Embryonic facial prominence (tissue), 1 donor: ENCODE measurements around the gene OCLN.
"Not testable (repeated sequence)": the region's sequence is repeated elsewhere in the genome, so short reads cannot be mapped to it uniquely, and the experiment has no call there.

Source experiments
- DNase-seq: peaks from one replicate; pipeline ENCODE4 v3.0.0-alpha.2; 2016; ENCODE audit errors: extremely low spot score

OCLN gene, protein sequence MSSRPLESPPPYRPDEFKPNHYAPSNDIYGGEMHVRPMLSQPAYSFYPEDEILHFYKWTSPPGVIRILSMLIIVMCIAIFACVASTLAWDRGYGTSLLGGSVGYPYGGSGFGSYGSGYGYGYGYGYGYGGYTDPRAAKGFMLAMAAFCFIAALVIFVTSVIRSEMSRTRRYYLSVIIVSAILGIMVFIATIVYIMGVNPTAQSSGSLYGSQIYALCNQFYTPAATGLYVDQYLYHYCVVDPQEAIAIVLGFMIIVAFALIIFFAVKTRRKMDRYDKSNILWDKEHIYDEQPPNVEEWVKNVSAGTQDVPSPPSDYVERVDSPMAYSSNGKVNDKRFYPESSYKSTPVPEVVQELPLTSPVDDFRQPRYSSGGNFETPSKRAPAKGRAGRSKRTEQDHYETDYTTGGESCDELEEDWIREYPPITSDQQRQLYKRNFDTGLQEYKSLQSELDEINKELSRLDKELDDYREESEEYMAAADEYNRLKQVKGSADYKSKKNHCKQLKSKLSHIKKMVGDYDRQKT

DNA sequence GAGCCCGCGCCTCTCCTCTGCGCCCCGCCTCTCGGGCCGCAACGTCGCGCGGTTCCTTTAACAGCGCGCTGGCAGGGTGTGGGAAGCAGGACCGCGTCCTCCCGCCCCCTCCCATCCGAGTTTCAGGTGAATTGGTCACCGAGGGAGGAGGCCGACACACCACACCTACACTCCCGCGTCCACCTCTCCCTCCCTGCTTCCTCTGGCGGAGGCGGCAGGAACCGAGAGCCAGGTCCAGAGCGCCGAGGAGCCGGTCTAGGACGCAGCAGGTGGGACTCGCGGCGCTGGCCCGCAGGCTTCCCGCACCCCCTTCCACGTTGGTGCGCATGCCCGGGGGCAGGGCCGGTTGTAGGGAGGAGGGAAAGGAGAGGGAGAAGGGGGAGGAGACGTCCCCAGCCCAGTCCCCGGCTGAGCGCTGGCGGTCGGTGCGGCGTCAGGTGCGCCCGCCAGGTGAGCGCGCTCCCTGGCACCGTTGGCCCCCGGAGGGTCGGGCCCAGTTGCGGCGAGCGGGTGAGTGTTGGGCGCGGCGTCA lies at the start of gene OCLN:
Gene OCLN (plus strand): TSS at position 400 of the 532 bp plus-strand sequence. CDS start 11,455 bp downstream, outside the sequence.
- DNase-seq, result no peak

DNA sequence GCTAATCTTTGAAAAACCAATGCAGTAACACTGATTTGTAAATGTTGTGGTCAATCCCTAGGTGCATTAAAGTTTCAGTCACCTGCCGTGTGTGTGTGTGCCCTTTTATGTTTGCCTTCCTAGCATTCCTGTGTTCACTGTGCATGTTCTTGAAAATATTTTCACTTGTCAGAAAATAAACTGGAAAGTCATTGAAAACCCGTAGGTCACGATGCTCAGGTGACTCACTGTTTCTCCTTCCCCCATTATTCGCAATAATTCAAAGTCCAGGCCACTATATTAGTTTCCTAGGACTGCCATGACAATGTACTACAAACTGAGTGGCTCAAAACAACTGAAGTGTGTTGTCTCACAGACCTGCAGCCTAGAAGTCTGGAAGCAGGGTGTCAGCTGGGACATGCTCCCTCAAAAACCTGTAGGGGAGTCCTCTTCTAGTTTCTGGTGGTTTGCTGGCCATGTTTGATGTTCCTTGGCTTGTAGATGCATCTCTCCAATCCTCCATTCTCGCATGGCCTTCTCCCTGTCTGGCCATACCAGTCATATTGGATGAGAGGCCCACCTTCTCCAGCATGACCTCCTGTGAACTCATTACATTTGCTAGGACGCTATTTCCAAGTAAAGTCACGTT lies 48.3 kb upstream of the OCLN start:
- no peak for DNase-seq

DNA sequence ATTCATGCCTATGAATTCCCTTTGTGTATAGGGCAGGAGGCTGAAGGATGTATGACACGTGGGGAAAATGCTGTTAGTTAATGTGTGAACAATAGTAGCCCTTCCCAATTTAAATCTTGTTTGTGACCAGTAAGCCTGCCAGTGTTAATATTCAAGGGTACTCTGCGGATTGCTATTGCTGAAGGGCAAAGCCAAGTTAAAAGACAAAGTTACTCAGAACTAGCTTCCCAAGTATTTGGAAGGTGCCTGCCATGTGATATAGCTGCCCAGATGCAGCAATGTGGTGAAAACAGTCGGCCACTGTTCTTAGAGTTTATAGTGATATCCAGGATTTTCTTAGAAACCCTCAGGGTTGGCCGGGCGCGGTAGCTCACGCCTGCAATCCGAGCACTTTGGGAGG lies 43.1 kb upstream of the OCLN start:
- DNase-seq, result no peak

DNA sequence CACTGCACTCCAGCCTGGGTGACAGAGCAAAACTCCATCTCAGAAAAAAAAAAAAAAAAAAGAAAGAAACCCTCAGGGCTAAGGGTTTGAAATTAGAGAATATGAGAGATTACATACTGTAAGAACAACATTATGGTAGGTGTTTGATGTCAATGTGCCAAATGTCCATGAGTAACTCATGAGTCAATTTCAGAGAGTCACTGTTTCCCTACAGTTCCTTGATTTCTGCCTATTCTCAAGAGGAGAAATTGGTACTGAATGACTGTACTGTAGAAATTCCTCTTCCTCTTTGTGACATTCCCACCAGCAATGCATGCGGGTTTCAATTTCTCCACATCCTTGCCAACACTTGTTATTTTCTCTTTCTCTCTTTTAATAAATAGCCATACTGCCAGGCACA lies 42.5 kb upstream of the OCLN start:
- DNase-seq, result no peak

DNA sequence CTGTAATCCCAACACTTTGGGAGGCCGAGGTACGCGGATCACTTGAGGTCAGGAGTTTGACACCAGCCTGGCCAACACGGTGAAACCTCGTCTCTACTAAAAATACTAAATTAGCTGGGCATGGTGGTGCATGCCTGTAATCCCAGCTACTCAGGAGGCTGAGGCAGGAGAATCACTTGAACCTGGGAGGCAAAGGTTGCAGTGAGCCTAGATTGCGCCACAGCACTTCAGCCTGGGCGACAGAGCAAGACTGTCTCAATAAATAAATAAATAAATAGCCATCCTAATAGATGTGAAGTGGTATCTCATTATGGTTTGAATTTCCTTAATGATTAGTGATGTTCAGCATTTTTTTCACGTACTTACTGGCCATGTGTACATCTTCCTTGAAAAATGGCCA lies 42.1 kb upstream of the OCLN start:
- not testable (repeated sequence) for DNase-seq

DNA sequence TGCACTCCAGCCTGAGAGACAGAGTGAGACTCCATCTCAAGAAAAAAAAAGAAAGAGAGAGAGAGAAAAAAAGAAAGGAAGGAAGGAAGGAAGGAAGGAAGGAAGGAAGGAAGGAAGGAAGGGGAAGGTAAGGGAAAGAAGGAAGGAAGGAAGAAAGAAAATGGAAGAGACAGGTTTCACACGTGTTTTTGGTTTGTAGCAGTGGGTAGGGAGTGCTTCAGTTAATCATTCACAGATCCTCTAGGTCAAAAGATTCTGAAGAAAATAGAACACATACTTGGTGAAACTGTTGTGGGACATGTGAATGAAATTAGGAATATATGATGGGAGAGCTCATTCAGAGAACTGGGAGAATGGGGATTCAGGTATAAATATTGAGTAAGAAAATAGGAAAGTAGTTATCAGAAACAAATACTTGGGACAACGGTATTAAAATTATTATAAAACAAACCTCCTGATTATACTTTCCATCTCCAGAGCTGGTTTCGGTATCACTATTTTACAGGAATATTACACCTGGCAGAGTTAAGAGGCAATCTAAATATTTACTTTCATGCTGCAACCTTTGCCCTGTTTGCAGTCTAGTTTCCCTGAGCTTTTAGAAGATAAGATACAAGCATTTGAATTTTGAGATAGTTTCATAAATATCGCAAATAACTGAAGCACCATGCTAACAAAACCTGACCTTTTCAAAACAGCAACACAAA lies 40.5 kb upstream of the OCLN start:
- DNase-seq, result no peak

DNA sequence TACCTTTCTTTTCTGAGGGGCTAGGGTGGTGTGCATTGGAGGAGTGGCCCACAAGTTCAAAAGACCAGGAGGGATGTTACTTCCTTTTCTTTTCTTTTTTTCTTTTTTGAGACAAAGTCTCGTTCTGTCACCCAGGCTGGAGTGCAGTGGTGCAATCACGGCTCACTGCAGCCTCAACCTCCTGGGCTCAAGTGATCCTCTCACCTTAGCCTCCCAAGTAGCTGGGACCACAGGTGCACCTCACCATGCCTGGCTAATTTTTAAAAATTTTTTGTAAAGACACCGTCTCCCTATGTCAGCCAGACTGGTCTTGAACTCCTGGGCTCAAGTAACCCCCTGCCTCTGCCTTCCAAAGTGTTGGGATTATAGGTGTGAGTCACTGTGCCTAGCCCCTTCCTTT lies 39.1 kb upstream of the OCLN start:
- not testable (repeated sequence) for DNase-seq

DNA sequence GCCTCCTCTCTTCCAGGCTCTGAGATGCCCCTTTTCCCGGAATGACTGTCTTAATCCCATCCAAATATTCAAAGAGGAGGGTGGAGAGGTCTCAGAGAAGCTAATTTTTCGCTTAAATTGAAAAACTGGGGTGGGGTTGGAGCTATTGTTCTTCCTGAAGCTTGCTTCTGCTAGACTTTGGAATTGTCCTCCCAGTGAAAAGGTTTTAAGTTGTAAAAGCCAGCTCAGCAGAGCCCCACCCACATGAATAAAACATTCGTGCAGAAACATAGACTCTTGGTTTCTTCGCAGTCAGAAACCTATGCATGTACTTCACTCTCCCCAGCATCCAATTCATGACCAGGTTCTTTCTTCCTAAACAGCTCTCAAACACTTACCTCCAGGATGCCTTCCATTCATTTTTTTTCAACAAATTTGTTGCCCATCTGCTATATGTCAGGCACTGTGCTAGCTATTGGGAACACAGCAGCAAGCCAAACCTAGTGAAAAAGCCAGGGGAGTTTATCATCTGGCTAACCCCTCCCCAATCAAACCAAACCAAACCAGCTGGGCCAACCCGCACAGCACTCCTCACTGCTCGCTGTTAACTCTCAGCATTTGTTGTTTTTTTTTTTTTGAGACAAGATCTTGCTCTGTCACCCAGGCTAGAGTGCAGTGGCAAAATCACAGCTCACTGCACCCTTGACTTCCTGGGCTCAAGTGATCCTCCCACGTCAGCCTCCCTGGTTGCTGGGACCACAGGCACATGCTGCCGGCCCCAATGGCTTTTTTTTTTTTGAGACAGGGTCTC lies 37.9 kb upstream of the OCLN start:
- DNase-seq, result no peak

DNA sequence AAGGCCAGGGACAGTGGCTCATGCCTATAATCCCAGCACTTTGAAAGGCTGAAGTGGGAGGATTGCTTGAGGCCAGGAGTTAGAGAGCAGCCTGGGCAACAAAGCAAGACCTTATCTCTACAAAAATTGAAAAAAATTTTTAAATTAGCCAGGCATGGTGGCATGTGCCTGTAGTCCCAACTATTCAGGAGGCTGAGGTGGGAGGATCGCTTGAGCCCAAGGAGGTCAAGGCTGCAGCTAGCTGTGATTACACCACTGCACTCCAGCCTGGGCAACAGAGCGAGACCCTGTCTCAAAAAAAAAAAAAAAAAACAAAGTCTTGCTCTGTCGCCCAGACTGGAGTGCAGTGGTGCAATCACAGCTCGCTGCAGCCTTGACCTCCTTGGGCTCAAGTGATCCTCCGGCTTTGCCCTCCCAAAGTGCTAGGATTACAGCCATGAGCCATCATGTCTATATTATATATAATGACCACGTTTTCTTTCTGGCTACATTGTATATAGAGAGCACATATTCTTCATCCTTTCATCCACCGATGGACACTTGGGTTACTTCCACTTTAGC lies 37.1 kb upstream of the OCLN start:
- not testable (repeated sequence) for DNase-seq

DNA sequence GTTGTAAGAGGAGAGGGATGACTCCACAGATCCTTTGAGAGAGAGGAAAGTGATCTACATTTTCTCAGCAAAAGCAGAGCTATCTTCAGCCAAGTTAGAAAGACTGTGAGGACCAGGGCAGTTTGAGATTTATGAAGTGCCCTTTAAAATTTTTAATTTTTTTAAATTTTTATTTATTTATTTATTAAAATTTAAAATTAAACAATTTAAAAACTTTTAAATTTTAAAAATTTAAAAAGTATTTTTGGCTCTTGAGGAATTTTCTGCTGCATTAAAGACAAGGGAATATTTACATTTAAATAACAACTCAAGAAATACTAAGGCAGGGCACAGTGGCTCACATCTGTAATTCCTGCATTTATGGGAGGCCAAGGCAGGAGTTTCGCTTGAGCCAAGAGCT lies 30.4 kb upstream of the OCLN start:
- DNase-seq, result no peak

DNA sequence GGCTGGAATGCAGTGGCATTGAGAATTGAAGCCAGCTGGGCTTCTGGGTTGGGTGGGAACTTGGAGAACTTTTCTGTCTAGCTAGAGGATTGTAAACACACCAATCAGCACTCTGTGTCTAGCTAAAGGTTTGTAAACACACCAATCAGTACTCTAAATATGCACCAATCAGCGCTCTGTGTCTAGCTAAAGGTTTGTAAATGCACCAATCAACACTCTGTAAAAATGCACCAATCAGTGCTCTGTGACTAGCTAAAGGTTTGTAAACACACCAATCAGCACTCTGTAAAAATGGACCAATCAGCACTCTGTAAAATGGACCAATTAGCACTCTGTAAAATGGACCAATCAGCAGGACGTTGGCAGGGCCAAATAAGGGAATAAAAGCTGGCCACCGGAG lies 26.2 kb upstream of the OCLN start:
- not testable (repeated sequence) for DNase-seq

DNA sequence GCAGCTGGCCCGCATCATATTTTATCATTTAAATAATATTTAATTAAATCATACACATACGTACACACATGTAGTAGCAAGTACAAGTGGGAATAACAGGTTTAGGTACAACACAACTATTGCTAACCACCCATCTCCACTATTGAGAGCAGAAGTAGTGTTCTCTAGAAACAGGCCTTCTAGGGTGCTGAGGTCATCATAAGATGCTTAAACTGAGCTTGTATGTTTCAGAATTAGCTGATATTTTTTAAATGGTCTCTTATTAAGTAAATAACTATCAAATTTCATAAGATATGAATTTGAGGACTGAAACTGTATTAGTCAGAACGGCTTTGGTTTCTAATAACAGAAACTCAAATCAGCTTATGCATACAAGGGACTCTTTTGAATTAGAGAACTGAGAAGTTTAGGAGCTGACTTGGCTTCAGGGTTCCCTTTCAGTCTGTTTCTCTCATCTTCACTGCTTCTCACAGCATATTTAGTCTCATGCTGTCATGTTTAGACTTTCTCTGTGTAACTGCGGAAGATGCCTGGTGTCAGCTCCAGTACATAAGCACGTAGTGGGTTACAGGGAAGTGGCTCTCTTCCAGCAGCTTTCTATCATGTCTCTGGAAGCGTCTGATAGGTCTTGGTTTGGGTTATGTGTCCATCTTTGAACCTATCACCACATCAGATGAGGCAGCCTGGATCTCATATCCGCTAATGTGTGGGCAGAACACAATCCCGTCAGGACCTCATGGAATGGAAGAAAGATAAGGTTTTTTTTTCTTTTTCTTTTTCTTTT lies 25.0 kb upstream of the OCLN start:
- DNase-seq, result no peak

DNA sequence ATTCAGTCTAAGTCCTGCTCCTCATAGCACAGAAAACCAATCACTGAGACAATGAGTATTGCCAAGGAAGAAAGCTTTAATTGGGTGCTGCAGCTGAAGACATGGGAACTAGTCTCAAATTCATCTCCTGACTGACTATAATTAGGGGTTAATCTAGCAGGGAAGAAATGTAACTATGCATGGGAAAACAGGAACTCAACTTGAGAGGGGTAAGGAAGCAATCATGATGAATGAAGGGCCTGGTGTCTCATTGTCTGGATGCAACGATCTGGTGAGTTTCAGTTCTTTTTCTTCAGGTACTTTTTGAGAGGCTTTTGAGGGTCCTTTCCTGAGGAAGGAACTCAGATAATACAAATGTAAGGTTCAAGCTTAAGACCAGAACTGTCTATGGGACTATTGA lies 24.0 kb upstream of the OCLN start:
- DNase-seq, result no peak

DNA sequence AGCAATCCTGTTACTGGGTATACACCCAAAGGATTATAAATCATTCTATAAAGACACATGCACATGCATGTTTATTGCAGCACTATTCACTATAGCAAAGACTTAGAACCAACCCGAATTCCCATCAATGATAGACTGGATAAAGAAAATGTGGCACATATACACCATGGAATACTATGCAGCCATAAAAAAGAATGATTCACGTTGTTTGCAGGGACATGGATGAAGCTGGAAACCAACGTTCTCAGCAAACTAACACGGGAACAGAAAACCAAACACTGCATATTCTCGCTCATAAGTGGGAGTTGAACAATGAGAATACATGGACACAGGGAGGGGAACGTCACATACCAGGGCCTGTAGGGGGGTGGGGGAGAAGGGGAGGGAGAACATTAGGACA lies 21.1 kb upstream of the OCLN start:
- DNase-seq, result not testable (repeated sequence)

DNA sequence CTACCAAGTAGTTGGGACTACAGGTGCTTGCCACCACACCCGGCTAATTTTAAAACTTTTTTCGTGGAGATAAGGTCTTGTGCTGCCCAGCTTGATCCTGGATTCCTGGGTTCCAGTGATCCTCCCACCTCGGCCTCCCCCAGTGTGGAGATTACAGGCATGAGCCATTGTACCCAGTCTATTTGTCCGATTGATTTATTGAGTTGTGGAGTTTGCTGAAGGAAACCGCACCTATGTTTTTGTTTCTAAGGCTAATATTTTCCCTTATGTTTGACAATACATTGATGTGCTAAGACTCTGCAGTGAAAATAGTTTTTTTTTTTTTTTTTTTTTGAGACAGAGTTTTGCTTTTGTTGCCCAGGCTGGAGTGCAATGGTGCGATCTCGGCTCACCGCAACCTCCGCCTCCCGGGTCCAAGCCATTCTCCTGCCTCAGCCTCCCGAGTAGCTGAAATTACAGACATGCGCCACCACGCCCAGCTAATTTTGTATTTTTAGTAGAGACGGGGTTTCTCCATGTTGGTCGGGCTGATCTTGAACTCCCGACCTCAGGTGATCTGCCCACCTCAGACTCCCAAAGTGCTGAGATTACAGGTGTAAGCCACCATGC lies 20.0 kb upstream of the OCLN start:
- not testable (repeated sequence) for DNase-seq

DNA sequence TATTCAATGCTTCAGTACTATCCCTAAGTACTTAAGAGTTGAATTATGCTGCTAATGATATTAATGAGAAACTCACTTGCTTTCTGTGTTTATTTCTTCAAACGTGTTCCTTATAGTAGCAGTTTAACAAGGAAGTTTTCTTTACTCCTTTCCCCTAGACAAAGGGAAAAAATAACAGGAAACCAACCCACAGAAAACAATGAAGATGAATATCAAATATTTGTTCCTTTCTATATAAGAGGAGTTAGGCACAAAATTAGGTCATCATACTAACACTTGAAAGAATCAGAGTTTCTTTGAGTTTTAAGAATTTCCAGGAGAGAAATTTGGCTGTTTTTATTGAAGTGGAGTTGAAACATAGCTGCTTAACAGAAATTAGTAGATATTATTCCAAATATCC lies 15.4 kb upstream of the OCLN start:
- DNase-seq, result no peak

DNA sequence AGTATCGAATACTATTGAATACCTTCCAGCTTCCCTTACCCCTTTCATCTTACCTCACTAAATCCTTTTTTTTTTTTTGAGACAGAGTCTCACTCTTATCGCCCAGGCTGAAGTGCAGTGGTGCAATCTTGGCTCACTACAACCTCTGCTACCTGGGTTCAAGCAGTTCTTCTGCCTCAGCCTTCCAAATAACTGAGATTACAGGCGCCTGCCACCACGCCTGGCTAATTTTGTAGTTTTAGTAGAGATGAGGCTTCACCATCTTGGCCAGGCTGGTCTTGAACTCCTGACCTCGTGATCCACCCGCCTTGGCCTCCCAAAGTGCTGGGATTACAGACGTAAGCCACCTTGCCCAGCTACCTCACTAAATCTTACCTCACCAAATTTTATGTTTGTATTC lies 14.3 kb upstream of the OCLN start:
- not testable (repeated sequence) for DNase-seq

DNA sequence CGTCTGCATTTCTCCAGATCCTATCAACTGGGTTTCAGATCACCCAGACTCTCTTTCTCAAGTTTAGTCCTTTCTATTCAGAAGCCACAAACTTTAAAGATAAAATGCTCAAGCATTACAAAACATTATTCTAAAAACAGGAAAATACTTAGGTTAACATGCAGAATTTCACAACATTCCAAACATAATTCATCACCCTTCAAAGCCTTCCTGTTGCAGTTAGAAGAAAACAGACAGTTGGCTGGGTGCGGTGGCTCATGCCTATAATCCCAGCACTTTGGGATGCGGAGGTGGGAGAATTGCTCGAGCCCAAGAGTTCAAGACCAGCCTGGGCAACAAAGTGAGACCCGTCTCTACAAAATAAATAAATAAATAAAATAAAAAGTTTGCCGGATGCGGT lies 7.7 kb upstream of the OCLN start:
- DNase-seq, result no peak

DNA sequence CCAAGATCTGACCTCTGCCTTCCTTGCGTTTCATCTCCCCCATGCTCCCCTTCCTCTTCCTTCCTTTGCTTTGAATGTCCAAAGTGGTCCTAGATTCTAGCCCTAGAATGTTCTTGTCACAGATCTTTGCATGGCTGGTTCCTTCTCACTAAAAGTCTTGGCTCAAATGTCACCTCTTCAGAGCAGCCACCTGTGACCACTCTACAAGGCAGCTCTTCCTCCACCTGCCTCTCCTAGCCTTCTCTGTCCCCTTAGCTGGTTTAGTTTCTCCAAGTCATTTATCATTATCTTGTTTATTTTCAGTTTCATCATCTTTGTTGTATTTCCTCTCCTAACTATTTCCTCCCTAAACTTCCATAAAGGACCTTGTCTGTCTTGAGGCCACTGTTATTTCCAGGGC lies 7.1 kb upstream of the OCLN start:
- no peak for DNase-seq

DNA sequence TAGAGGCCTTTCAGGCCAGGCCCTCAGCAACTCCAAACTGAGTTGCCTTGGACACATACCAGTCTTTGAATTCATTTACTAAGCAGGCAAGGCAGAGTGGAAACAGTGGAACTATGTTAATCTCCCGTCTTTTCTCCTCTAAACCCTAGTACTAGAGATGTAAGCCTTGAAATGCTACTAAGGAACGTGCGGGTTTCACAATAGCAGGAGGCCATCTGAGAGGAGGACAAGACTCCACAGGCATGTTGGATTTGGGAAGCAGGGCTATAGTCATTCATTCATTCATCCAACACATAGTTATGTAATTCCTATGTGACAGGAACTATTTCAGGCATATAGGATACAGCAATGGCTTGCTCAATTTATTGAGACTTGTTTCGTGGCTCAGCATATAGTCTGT lies 3.3 kb upstream of the OCLN start:
- no peak for DNase-seq
